NCI-H187 (cell line): ENCODE data around the gene RTKN.
A peak's percentile ranks its signal among the peaks of the same experiment; 100 is the strongest.
"Not testable (repeated sequence)": the region's sequence is repeated elsewhere in the genome, so short reads cannot be mapped to it uniquely, and the experiment has no call there.

Source experiments
- DNase-seq, 2 experiments: peaks; one replicate each; lab custom pipeline; 2025; lab: John Stamatoyannopoulos, UW

Gene RTKN

DNA sequence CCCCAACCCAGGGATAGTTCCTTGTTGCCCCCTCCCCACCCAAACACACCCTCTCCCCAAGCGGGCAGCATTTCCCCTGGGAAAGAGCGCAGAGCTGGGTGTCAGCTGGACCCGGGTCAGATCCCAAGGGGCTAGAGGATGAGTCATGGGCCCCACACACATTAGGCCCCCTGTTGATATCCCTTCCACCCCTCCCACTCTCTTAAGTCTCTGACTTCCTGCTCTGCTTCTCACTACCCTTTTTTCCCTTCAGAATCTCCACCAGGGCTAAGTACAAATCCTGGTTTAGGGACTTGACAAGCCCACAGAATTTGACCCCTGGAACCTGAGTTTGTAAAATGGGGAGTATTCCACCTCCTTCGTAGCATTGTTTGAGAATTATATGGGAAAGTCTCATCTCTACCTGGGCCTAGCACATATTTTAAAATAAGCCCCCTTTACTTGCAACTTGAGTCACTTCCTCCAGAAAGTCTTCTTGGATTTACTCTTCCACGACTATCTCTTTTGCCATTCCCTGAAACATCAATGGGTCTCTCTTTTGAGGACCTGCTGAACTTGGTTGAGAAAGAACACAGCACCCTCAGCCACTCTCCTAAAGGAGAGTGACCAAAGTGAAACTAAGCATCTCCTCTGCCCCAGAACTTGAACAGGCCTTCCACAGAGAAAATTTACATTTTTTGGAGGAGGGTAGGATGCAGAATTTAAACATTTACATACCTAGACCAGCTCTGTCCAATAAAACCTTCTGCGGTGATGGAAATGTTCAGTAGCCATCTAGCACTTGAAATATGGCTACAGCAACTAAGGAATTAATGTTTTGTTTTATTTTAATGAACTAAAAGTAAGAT is 4.7 kb downstream of the RTKN start:
- DNase-seq, result no peak

DNA sequence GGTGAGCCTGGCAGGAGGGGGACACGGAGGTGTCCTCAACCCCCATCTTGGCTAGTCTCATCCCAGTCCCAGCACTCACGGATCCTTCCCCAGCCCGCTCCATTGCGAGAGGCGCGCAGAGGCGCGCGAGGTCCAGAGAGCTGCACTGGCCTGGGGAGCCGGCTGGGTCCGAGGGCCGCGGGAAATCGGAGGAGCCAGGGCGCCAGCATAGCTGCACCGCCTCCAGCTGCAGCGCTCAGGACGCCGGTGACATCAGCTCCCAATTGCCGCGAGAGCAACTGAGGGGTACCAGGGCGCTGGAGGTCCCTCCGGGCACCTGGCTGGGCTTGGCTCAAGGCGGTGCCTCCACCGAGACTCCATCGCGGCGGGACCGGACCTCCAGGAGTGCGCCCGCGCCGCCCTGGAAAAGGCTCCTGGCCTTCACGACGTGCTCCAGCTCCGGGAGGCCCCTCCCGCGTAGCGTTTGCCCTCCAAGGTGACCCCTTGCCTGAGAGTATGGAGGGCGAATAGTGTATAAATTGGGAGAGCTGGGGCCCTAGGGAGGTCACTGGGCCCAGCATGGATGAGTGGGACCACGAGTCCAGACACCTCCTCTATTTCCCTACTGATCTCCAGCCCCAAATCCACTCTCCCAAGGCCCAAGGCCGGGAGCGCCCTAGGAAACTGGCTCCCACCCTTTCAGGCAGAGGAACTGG is 5.5 kb downstream of the RTKN start:
- no peak for DNase-seq

DNA sequence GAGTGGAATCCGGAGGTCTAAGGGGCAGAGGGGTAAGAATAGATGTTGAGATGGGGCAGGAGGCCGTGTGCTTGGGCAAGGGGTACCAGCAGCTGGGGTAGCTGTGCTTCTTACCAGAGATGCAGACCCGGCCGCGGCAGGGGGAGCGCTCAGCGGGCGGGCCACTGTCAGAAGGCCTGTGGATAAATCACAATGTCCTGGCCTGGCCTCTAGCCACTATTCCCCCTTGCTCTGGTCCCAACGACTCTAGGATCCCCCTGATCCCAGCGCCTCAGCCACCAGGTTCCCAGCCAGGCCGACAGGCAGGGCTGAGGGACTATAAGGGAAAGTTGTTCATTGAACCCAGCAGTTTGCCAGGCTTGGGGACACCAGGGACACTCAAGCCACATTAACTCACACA is 11.2 kb downstream of the RTKN start:
- no peak for DNase-seq

DNA sequence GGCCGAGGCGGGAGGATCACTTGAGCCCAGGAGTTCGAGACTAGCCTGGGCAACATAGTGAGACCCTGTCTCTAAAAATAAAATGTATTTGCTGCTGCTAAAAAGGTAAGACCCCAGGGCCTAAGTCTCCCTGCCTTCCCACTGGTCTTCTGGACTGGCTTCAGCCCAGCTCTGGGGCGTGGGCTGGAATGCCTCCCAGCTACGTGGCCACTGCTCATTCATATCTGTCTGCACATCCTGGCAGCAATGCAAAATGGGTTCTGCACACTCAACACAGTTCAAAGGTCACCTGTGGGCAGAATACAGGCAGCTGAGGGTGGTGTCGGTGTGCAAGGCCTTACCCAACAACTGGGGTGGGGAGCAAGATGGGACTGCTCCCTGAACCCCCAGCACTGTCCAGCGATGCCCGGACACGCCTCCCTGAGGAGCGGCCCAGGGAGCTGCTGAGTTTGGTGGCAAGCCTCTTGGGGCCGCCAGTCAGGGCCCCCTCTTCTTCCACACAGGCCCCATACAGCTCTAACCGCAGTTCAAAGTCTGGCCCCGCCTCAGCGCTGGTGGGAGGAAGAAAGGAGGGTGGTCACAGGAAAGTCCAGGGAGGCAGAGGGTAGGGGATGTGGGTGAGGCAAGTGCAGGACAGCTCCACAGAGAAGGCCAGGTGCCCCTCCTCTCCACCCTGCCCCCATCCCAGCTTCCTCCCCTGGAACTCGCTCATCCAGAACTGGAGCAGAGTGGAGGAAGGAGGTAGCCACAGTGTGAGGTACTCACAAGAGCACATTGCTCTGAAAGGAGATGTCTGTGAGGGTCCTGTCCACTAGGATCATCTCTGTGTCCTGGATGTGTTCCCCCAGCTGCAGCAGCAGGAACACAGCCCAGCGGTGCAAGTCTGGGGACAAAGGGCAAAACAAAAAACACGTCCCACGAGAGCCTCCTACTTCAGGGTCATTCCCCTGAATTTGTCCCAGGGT is 12.0 kb downstream of the RTKN start:
- DNase-seq, result no peak

DNA sequence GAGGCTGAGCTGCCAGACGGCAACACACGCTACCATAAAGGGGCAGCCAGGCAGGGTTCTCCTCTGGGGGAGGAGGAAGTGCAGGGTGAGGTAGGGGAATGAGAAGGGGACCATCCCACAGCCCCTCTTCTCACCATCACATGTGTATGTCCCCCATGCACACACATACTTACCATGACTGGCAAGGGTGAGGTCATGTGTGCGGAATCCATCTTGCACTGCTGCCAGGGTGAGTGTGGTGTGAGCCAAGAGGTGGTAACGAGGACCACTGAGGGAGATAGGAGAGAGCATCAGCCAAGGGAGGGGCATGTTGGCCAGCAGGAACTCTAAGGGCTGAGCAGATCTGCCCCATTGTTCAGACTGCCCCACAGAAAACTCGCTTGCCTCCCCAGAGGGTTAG is 13.1 kb downstream of the RTKN start:
- DNase-seq, result no peak

DNA sequence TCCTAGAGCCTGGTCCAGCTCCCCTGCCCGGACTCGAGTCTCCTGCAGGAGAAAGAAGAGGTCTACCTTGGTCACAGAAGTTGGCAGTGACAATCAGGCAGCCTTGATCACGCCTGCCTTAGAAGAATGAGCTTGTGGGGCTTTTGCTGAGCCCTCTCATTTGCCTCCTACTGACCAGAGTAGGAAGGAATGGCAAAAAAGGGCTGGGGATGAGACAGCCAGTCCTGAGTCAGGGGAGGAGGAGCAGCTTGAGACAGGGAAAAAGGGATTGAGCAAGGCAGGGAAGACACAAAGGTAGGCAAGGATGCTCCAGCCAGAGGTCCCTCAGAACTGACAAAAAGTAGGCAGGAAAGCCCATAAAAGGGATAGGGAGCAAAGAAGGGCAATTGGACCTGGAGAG is 14.2 kb downstream of the RTKN start:
- no peak for DNase-seq

DNA sequence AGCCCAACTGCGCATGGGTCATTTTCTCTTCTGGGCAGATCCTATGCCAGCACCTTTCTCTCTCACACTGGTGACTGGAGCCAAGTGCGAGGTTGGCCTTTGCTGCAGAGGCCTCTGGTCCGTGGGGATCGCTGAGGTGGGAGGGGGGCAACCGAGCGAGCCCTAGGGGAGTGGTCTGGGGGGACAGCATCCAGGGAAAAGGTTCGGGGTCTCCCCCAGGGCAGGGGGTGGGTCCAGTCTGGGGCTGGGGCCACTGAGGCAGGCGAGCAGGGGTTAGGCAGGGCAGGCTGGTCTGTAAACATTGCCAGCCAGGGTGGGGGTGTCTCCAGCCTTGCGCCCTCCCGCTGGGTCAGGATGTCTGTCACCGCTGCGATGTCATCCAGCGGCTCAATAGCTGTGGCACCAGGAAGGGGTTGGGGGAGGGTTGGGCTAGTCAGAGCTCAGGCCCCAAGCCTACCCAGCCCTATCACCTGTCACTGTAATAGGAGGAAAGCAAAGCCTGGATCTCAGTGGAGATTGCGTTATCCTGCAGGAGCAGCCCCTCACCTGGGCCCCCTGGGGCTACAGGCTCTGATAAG is 15.5 kb downstream of the RTKN start:
- no peak for DNase-seq

DNA sequence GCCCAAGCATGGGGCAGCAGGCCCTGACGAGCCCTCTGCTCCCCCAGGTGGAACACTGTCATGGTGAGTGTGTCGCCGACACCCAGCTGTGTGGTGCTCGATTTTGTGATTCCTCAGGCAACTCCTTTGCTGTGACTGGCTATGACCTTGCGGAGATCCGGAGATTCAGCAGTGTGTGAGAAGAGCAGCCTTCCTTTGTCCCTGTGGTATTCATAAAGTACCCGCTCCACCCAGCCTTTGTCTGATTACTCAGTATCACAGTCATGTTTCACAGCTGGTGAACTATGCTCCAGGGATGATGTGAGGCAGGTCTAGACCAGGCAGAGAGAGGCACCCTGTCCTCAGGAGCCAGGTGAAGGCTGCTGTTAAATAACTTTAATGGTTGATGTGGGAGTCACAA is 16.2 kb downstream of the RTKN start:
- DNase-seq, result no peak

DNA sequence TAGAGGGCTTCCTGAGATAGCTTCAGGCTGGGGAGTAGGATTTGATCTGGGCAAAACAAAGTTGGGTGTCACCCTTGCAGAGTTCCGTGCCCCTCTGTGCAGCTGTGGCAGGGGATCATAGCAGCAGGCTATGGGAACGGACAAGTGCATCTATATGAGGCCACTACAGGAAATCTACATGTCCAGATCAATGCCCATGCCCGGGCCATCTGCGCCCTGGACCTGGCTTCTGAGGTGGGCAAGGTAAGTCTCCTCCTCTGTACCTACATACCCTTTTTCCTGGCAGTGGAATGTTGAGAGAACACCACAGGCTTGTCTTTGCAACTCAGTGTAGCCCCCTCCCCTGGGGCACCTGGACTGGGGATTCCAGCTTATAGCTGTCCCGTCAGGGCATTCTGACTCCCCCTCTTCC is 16.7 kb downstream of the RTKN start:
- DNase-seq, result no peak

DNA sequence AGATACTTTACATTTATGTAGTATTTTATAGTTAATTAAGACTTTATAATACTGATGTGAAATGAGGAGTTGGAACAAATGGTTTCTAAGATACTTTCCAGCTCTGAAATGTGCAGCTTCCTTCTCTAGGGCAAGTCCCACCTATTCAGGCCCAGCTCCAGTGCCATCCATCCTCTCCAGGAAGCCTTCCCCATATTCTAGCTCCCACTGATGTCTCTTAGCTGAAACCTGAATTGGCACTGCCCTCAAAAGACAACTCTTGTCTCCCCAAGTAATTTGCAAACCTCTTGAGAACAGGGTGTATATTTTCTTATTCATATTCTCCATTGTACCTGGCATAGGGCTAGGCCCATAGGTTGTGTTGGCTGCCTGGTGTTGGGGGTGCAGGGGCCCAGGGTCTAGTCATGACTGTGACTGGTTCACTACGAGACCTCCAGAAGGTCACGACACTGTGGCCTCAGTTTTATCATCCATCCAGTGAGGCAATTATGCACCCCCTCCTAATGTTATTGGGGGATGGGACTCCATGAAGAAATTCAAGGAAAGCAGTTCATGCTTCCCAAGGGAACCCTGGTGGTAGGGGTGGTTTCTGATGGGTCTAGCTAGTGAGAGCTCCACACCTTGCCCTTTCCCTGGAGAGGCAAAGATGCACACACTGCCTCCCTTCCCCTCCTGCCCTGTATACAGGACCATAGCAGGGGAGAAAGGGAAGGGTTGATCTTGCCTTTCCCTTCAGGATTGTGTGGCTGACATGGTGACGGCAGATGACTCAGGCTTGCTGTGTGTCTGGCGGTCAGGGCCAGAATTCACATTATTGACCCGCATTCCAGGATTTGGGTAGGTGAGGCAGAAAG is 17.4 kb downstream of the RTKN start:
- no peak for DNase-seq

DNA sequence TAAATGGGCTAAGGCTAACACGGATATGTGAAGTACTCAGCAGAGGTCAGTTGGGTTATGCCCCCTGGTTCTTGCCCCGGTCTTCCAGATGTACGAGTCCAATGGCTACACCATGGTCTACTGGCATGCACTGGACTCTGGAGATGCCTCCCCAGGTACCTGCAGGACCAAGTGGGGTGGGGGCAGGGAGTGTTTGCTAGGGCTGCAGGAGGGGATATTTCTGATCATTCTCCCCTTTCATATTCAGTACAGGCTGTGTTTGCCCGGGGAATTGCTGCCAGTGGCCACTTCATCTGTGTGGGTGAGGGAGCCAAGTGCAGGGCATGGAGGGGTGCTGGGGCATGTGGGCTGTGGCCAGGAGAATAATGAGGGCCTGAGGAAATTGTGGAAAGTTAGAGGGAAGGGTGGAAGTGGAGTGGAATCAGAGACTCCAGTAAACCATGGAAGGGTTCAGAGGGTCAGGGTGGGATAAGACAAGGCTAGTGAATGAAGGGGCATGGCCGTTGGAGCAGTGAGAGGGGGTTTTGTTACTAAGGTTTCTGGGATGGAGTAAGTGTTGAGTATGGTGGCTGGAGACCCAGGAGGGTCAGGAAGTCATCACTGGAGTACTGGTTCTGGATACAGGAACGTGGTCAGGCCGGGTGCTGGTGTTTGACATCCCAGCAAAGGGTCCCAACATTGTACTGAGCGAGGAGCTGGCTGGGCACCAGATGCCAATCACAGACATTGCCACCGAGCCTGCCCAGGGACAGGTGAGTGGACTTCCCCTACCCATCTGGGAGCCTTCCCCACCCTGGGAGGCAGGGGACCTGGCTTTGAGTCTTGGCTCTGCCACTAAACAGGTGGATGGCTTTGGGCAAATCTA is 18.3 kb downstream of the RTKN start:
- DNase-seq, result no peak

DNA sequence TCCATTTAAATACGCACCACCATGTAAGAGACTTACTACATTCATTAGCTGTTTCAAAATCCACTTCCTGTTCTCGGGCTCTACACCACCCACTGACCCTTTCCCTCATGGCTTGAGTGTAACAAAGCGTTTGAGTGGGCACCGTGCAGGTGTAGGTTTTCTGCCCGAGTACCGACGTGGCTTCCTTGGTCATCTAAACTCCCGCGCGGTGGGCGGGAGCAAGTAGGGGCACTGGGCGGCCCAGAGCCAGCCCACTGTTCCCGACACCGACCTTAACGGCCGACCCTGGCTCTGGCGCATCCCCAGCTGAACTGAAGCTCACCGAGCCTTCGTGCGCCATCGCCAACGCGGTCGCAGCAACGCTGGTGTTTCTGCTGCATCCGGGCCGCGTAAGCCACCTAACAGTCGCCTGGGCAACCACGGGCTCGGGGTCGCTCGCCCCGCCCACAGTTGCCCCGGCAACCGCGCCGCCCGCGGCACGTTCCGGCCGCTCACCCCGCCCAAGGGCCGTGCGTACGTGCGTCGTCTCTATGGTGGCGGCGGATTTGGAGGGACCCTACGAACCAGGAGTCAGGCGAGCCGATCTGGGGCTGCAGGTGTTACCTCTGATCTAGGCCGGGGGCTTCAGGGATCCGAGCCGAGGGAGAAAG is 20.4 kb downstream of the RTKN start, which contains the start of the genes C2orf81 and WDR54:
TSS of gene C2orf81 (minus strand) at position 399 of the 650 bp plus-strand sequence. CDS start at position 340, 59 bp downstream.
TSS of gene WDR54 (plus strand) at position 510 of the 650 bp plus-strand sequence. CDS start 424 bp downstream, outside the sequence.
- DNase-seq, result peak; percentile 73 to 79

DNA sequence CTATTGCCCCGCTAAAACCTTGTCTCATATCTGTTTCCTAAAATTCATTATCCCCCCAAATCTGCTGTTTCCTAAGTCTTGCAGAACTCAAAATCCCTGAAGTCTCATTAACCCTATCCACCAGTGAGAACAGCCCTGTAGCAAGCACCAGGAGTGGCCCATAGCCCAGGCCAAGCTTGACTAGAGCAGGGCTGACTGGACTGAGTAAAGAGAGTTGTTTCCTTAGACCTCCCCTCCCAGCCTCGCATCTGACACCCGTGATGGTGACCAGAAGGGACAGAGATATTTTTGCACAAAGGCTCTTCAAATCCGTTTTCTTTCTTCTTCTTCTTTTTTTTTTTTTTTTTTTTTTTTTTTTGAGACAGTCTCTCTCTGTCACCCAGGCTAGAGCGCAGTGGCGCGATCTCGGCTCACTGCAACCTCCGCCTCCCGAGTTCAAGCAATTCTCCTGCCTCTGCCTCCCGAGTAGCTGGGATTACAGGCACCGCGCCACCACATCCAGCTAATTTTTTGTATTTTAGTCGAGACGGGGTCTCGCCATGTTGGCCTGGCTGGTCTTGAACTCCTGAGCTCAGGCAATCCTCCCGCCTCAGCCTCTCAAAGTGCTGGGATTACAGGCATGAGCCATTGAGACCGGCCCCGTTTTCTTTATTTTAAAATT is 21.2 kb downstream of the RTKN start:
- DNase-seq, result not testable (repeated sequence)

DNA sequence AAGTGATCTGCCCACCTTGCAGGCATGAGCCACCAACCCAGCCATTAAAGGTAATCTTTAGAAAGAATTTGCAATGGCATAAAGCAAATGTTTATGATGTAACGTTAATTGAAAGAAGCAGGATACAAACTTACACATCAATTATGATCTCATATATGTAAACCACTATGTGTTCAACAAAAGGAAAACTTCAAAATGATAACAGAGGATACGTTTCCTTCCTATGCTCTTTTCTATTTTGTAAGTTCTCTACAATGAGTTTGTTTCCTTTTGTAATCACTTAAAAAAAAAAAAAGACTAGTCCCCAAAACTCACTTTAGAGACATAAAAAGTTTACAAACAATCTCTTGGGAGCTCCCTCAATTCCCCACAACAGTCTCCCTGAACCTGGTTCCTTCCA is 21.7 kb downstream of the RTKN start:
- DNase-seq, result no peak

DNA sequence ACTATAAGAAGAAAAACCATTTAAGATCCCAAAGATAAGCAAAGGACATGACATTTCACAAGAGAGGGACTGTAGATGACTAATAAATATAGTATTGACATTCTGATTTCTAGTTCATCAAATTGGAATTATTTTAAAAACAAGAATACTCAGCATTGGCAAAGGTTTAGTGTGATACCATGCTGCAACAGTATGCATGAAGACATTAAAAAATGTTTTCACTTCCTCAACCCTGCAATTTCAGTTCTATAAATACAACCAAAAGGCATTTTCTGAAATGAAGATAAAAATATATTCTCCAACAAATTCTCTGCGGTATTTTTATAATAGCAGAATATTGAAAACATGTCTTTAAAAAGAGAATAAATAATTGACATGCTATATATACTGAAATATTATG is 22.4 kb downstream of the RTKN start:
- no peak for DNase-seq

DNA sequence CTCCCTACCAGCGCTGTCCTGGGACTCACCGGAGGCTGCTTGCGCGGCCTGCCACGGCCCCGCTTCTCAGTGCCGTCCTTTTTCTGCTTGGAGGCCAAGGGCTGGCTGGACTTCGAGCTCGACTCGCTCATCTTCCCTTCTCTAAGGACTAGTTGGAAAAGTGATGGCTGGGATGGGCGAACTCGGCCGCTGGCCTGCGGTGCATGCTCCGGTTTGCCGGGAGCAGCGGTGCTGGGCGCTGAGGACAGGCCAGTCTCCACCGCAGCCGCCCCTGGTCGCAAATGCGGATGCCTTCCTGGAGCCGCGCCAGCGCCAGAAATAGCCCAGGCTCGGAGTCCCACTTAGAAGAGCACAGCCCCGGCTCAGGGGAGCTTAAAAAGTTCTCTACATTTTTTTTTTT is 23.4 kb downstream of the RTKN start:
- DNase-seq, result no peak

DNA sequence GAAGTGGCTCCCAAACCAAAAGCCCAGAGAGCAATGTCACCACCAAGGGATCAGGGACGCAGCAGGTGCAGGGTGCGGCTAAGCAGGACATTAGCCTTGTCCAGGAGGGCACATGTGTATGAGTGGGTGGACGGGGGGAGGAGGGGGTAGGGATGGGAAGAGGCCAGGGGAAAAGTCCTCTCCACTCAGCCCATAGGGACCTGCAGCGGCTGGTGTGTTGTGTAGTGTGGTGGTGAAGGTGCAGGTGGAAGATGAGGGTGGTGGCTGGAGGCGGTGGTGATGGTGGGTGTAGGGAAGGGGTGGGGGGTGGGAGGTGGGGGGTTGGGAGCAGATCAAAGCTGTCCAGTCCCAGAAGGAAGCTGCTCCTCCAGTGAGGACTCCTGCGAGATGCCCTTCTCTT is 24.0 kb downstream of the RTKN start:
- DNase-seq, result no peak

DNA sequence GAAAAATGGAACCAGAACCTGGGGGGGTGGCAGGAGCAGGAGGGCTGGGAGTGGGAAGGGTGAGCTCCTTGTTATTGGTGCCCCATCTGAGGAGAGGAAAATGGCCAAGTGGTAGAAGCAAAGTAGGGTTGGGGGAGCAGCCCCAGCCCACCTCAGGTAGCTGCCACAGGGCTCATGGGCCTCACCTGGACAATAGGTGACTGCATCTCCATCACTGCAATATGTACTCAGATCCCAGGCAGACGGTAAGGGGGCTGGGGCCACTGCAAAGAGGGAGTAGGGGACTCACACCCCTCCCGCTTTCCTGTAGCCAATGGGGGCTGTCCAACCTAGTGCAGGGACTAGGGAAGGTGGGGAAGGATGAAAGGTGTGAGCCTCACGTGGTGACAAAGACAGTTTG is 24.5 kb downstream of the RTKN start:
- no peak for DNase-seq

DNA sequence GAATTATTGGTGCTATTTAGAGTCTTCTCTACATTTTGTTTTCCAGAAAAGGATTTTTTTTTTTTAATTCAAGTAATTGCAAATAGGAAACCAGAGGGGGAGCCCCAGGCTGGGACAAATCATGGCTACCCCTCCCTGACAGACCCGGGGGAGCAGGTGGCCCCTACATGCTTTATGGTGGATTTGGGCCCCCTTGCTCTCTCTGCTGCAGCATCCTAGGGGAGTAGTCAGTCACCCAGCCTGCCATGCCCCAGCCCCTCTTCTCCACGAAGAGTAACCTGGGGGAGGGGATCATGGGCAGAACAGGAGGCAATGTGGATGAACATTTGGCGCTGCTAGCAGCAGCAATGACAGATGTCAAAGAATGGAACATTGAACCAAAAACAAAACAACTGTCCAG is 25.0 kb downstream of the RTKN start:
- DNase-seq, result no peak
